Anterior cingulate cortex (tissue), 58 donors: ENCODE data around the gene MEP1A.
A peak's percentile ranks its signal among the peaks of the same experiment; 100 is the strongest.
"Not testable (repeated sequence)": the region's sequence is repeated elsewhere in the genome, so short reads cannot be mapped to it uniquely, and the experiment has no call there.

Source experiments
- DNase-seq, 58 donors: peaks; one replicate each; lab custom pipeline; 2025; lab: John Stamatoyannopoulos, UW

MEP1A gene

GRCh38 chr6:46832816-46833215 lies 39.6 kb downstream of the MEP1A start:
- no peak for DNase-seq

GRCh38 chr6:46834257-46834916 lies 41.2 kb downstream of the MEP1A start:
- not testable (repeated sequence) for DNase-seq

GRCh38 chr6:46834991-46835390 lies 41.8 kb downstream of the MEP1A start:
- DNase-seq, result not testable (repeated sequence)

GRCh38 chr6:46838033-46838432 lies 44.8 kb downstream of the MEP1A start:
- DNase-seq, result no peak

GRCh38 chr6:46842252-46842846 lies 49.2 kb downstream of the MEP1A start:
- not testable (repeated sequence) for DNase-seq

- no peak for DNase-seq
Measured at GRCh38 chr6:46845126-46845525, 51.9 kb downstream of the MEP1A start.

GRCh38 chr6:46848684-46849360 lies 55.6 kb downstream of the MEP1A start:
- DNase-seq, result peak in 56 of 58 donors; percentile 6 to 88 (median 66)

- DNase-seq, result no peak
Measured at GRCh38 chr6:46849361-46849690, 56.1 kb downstream of the MEP1A start.

GRCh38 chr6:46850792-46851191 lies 57.6 kb downstream of the MEP1A start:
- no peak for DNase-seq

- DNase-seq, result not testable (repeated sequence)
Measured at GRCh38 chr6:46851576-46851975, 58.4 kb downstream of the MEP1A start.

GRCh38 chr6:46855966-46856365 lies 62.8 kb downstream of the MEP1A start:
- DNase-seq, result peak in 2 of 58 donors; percentile 1 to 2

GRCh38 chr6:46862381-46862780 lies 69.2 kb downstream of the MEP1A start:
- DNase-seq, result no peak

- no peak for DNase-seq
Measured at GRCh38 chr6:46863791-46864190, 70.6 kb downstream of the MEP1A start.

GRCh38 chr6:46865221-46865620 lies 72.0 kb downstream of the MEP1A start:
- no peak for DNase-seq

- no peak for DNase-seq
Measured at GRCh38 chr6:46867411-46867810, 74.2 kb downstream of the MEP1A start.

GRCh38 chr6:46876126-46876525 lies 82.9 kb downstream of the MEP1A start:
- no peak for DNase-seq

GRCh38 chr6:46879003-46879402 lies 85.8 kb downstream of the MEP1A start:
- DNase-seq, result no peak

- no peak for DNase-seq
Measured at GRCh38 chr6:46882645-46883044, 89.5 kb downstream of the MEP1A start.

GRCh38 chr6:46888031-46888430 lies 94.8 kb downstream of the MEP1A start:
- no peak for DNase-seq

- no peak for DNase-seq
Measured at GRCh38 chr6:46888578-46888977, 95.4 kb downstream of the MEP1A start.
